Fibroblast of gingiva (primary cell): ENCODE data around the gene TNIK.
A peak's percentile ranks its signal among the peaks of the same experiment; 100 is the strongest.

ENCODE experiments used
- DNase-seq: peaks from one replicate; pipeline ENCODE4 v3.0.0-alpha.2; 2011; ENCODE audit warnings: low read depth

TNIK gene

GRCh38 chr3:171340434-171340833 is 119.8 kb downstream of the TNIK start:
- no peak for DNase-seq

- no peak for DNase-seq
Observed at GRCh38 chr3:171339598-171339997, 120.6 kb downstream of the TNIK start.

GRCh38 chr3:171336406-171336805 is 123.8 kb downstream of the TNIK start:
- no peak for DNase-seq

- no peak for DNase-seq
Observed at GRCh38 chr3:171335559-171335958, 124.6 kb downstream of the TNIK start.

- no peak for DNase-seq
Observed at GRCh38 chr3:171334465-171334811, 125.8 kb downstream of the TNIK start.

- no peak for DNase-seq
Observed at GRCh38 chr3:171333784-171334464, 126.3 kb downstream of the TNIK start.

- no peak for DNase-seq
Observed at GRCh38 chr3:171330938-171331337, 129.3 kb downstream of the TNIK start.

GRCh38 chr3:171329746-171330145 is 130.5 kb downstream of the TNIK start:
- DNase-seq, result no peak

- no peak for DNase-seq
Observed at GRCh38 chr3:171328419-171329082, 131.7 kb downstream of the TNIK start.

- no peak for DNase-seq
Observed at GRCh38 chr3:171327441-171328174, 132.6 kb downstream of the TNIK start.

- no peak for DNase-seq
Observed at GRCh38 chr3:171326717-171327440, 133.3 kb downstream of the TNIK start.

- peak; percentile 46 for DNase-seq
Observed at GRCh38 chr3:171323938-171324536, 136.2 kb downstream of the TNIK start.

- no peak for DNase-seq
Observed at GRCh38 chr3:171321559-171322360, 138.4 kb downstream of the TNIK start.

GRCh38 chr3:171320750-171321558 is 139.3 kb downstream of the TNIK start:
- DNase-seq, result no peak

GRCh38 chr3:171317171-171317570 is 143.0 kb downstream of the TNIK start:
- DNase-seq, result no peak

GRCh38 chr3:171315919-171316318 is 144.3 kb downstream of the TNIK start:
- no peak for DNase-seq

- DNase-seq, result no peak
Observed at GRCh38 chr3:171315101-171315500, 145.1 kb downstream of the TNIK start.

GRCh38 chr3:171314341-171314740 is 145.9 kb downstream of the TNIK start:
- DNase-seq, result no peak

GRCh38 chr3:171313702-171314101 is 146.5 kb downstream of the TNIK start:
- no peak for DNase-seq

- no peak for DNase-seq
Observed at GRCh38 chr3:171312741-171313140, 147.5 kb downstream of the TNIK start.
